ENCODE results near the gene FES.
"Not testable (repeated sequence)": the region's sequence is repeated elsewhere in the genome, so short reads cannot be mapped to it uniquely, and the experiment has no call there.

FES gene

GRCh38 chr15:90893175-90894090 is 9.1 kb downstream of the FES start:
- no peak for DNase-seq

- DNase-seq, result no peak
These were observed 11.3 kb downstream of the FES start for GRCh38 chr15:90895571-90896117.

DNA sequence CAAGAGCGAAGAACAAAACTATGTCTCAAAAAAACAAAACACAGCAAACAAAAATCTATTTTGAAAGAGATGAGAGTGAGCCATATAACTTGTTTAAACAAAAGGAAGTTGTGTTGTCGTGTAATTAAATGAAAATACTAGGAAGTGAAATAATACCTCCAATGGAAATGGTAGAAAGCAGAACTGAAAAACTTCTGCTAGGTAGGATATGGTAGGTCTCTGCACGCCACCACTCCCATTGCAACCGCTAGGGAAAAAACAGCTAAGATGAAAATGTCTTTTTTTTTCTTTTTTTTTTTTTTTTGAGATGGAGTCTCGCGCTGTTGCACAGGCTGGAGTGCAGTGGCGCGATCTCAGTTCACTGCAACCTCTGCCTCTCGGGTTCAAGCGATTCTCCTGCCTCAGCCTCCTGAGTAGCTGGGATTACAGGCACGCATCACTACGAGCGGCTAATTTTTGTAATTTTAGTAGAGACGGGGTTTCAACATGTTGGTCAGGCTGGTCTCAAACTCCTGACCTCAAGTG is 12.9 kb downstream of the FES start:
- DNase-seq, result not testable (repeated sequence)

- no peak for DNase-seq
These were observed 17.1 kb downstream of the FES start for GRCh38 chr15:90901175-90902039.

GRCh38 chr15:90902040-90902839 is 17.9 kb downstream of the FES start:
- DNase-seq, result peak; percentile 73 to 74

- DNase-seq, result peak in 1 of 2 donors; percentile 37
These were observed 18.8 kb downstream of the FES start, which contains the start of gene MAN2A2 for GRCh38 chr15:90902840-90903732. TSS of gene MAN2A2 (plus strand) at chr15:90903302. CDS start at chr15:90904208, 906 bp downstream.

DNA sequence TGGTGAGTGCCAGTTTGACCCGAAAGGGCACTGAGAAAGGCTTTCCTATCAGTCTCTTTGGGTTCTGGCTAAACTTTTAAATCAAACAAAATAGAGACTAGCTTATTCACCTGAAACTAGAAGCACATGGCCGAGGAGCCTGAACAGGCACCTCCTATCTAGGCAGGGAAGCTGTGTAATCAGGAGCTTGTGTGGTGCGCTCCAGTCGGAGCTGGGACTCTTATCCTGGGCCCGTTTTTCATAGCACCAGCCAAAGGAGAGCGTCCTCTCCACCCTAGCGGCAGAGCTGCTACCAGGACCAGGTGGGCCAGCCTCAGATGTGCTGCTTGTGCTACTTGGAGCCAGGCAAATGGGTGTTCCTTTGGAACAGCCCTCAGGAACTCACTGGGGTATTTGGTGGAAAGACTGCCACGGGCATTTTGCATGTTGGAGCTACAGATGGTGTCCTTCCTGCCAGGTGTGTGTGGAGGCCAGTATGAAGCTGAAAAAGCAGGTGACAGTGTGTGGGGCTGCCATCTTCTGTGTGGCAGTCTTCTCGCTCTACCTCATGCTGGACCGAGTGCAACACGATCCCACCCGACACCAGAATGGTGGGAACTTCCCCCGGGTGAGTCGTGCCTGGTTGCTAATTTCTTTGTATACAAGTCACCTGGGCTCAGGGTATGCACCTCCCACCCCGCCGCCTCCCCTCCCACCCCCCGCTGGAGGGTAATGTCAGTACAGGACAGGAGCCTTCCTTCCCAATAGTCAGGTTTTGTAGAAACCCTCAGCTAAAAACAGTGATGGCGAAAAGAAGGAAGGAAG is 19.6 kb downstream of the FES start:
- DNase-seq, result no peak

GRCh38 chr15:90904746-90905145 is 20.4 kb downstream of the FES start:
- DNase-seq, result no peak

GRCh38 chr15:90905306-90906180 is 21.2 kb downstream of the FES start:
- no peak for DNase-seq

GRCh38 chr15:90906181-90906849 is 22.0 kb downstream of the FES start:
- DNase-seq, result no peak

- no peak for DNase-seq
These were observed 22.9 kb downstream of the FES start for GRCh38 chr15:90907051-90907660.

GRCh38 chr15:90907838-90908507 is 23.7 kb downstream of the FES start:
- DNase-seq, result no peak

- DNase-seq, result not testable (repeated sequence)
These were observed 25.1 kb downstream of the FES start for GRCh38 chr15:90909449-90909848.

GRCh38 chr15:90909976-90910375 is 25.7 kb downstream of the FES start:
- no peak for DNase-seq

- no peak for DNase-seq
These were observed 26.4 kb downstream of the FES start for GRCh38 chr15:90910441-90911301.

GRCh38 chr15:90911302-90911623 is 27.0 kb downstream of the FES start:
- DNase-seq, result no peak
